ENCODE data around the gene C6orf47.

GRCh38 chr6:31680226-31681134, 19.9 kb upstream of the C6orf47 start, which contains the start of gene LY6G5C:
- TF ChIP-seq REST (IDR thresholded peaks at IDR 0.05; ENCODE audit: insufficient read depth in 1 of 2, low read depth in 2 of 2, low read length in 2 of 2) (no peak), POLR2AphosphoS5 (IDR thresholded peaks at IDR 0.05; ENCODE audit: low read depth, low read length) (no peak), SIN3A (IDR thresholded peaks at IDR 0.05; ENCODE audit: borderline replicate concordance, insufficient read depth, low read length) (peak; percentile 48; the same call in 1 of the 2 replicates), TAF1 (IDR thresholded peaks at IDR 0.05; ENCODE audit: borderline replicate concordance, insufficient read depth, low read length) (no peak), FOXP2 (optimal IDR thresholded peaks at IDR 0.05; ENCODE audit: borderline replicate concordance, extremely low read depth, extremely low read length, insufficient read depth) (no peak)

Data from PFSK-1 (cell line).